GM18909 (cell line): Measurements from ENCODE around the gene OR1J2.
"Not testable (repeated sequence)": the region's sequence is repeated elsewhere in the genome, so short reads cannot be mapped to it uniquely, and the experiment has no call there.

Experiments used
- ATAC-seq: cut with Tn5 transposase; IDR thresholded peaks from one replicate; pipeline ENCODE4 v1.9.1; 2021; ENCODE audit warnings: mild to moderate bottlenecking; ENCODE audit not compliant: unreplicated experiment, poor library complexity

The OR1J2 gene

DNA sequence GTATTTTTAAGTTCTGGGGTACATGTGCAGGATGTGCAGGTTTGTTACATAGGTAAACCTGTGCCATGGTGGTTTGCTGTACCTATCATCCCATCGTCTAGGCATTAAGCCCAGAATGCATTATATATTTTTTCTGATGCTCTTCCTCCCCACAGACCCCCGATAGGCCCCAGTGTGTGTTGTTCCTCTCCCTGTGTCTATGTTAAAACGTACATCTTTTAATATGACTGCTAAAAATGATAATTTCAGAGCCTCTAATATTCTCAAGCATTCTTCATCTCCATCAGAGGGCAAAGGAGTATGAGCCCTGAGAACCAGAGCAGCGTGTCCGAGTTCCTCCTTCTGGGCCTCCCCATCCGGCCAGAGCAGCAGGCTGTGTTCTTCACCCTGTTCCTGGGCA lies at the start of gene OR1J2:
OR1J2 (plus strand) TSS at position 301 of the 400 bp plus-strand sequence; CDS start at position 301, 0 bp downstream.
- ATAC-seq: no peak

- ATAC-seq: peak; percentile 56
Measured at GRCh38 chr9:122463828-122464632, 46.6 kb upstream of the OR1J2 start.

GRCh38 chr9:122464633-122465567 lies 45.7 kb upstream of the OR1J2 start:
- ATAC-seq: peak; percentile 84

- ATAC-seq: no peak
Measured at GRCh38 chr9:122466456-122466855, 44.1 kb upstream of the OR1J2 start.

- no peak for ATAC-seq
Measured at GRCh38 chr9:122468735-122469134, 41.9 kb upstream of the OR1J2 start.

GRCh38 chr9:122474561-122474960 lies 36.0 kb upstream of the OR1J2 start:
- ATAC-seq: no peak

DNA sequence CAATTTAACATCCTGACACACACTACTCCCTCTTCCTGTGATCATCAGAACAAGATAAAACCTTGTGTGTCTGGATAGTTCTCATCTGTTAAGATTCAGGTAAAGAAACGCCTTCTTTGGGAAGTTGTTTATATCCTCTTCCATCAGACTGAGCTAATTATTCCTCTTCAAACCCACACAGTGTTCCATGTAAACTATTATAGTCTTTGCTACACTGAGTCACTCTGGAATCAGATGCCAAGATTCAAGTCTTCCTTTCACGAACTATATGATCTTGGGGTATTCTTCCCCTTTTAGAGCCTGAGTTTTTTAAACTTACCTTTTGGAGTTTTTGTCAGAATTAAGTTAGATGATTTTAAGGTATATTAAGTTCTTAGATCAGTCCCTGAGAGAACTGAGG lies 34.9 kb upstream of the OR1J2 start:
- ATAC-seq: no peak

DNA sequence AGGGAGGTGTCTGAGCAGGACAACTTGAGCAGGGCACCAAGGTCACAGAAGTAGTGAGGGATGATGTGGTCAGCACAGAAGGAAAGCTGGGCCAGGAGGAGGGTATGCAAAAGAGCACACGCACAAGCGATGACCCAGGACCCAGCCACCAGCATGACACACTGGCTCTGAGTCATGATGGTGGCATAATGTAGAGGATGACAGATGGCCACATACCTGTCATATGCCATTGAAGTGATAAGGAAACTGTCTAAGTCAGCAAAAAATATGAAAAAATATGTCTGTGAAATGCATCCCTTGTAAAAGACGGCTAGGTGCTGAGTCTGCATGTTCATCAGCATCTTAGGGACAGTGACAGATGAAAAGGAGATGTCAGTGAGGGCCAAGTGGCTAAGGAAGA lies 33.3 kb upstream of the OR1J2 start:
- ATAC-seq: no peak

DNA sequence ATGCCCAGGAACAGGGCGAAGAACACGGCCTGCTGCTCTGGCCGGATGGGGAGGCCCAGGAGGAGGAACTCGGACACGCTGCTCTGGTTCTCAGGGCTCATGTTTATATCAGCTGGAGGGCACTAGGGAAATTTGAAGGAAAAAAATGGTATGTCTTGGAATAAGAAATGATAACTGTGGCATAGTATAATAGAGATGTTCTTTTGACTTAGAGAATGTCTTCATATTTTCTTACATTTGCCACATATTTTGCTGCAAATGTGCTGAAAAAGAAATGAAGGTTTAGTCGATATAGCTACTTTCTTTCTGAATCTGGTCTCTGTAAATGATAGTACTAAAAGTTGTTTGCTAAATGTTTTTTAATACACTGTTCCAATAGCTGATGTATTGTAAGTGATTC lies 32.8 kb upstream of the OR1J2 start, which contains the start of gene OR1J1:
OR1J1 (minus strand) TSS at position 101 of the 400 bp plus-strand sequence; CDS start at position 101, 0 bp downstream.
- ATAC-seq: no peak

DNA sequence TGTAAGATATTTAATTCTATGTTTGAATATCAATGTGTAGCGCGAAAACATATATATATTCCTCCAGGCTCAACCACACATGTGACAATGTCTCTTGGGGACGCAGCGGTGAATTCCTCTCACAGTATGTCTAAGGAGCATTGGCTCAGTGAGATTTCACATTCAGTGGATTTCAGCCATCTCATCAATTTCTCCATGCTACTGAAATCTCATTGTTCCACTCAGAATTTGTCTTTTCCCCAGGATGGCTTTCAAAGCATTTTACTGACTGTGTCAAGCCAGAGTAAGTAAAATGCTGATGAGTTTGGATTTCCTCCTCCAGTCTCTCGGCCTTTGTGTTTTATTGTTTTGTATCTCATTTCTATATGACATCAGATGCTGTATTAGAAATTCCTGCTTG lies 31.5 kb upstream of the OR1J2 start:
- no peak for ATAC-seq

GRCh38 chr9:122498883-122499288 lies 11.7 kb upstream of the OR1J2 start:
- ATAC-seq: peak; percentile 55

- ATAC-seq: no peak
Measured at GRCh38 chr9:122506964-122507363, 3.6 kb upstream of the OR1J2 start.

GRCh38 chr9:122518226-122518625 lies 7.6 kb downstream of the OR1J2 start:
- no peak for ATAC-seq

GRCh38 chr9:122518841-122519240 lies 8.2 kb downstream of the OR1J2 start, which contains the start of gene OR1J4:
Gene OR1J4, plus strand, starts transcription at chr9:122519141. Its CDS starts 0 bp downstream, at chr9:122519141.
- ATAC-seq: no peak

DNA sequence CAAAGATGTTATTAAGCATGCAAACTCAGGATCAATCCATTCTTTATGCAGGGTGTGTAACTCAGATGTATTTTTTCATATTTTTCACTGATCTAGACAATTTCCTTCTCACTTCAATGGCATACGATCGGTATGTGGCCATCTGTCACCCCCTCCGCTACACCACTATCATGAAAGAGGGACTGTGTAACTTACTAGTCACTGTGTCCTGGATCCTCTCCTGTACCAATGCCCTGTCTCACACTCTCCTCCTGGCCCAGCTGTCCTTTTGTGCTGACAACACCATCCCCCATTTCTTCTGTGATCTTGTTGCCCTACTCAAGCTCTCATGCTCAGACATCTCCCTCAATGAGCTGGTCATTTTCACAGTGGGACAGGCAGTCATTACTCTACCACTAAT lies 8.8 kb downstream of the OR1J2 start:
- no peak for ATAC-seq

- ATAC-seq: no peak
Measured at GRCh38 chr9:122526602-122527001, 16.0 kb downstream of the OR1J2 start.

DNA sequence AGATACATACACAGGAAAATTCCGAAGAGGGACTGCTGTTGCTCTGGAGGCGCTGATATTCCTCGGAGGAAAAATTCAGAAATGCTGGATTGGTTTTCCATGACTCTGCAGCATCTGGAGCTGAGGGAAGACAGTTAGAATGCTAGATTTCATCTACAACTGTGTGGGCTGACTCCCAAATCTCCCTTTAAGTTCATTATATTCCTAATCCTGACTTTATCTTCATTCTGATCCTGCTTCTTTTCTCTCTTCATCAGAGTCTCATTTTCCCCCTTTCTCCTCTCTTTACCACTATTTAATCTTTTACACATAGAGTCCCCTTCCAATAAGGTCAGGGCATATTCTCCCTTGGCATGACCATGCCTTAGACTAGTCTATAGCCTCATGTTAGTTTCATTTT lies 16.6 kb downstream of the OR1J2 start, which contains the start of gene OR1N1:
OR1N1 (minus strand) TSS at position 101 of the 400 bp plus-strand sequence; CDS start at position 101, 0 bp downstream.
- ATAC-seq: no peak

DNA sequence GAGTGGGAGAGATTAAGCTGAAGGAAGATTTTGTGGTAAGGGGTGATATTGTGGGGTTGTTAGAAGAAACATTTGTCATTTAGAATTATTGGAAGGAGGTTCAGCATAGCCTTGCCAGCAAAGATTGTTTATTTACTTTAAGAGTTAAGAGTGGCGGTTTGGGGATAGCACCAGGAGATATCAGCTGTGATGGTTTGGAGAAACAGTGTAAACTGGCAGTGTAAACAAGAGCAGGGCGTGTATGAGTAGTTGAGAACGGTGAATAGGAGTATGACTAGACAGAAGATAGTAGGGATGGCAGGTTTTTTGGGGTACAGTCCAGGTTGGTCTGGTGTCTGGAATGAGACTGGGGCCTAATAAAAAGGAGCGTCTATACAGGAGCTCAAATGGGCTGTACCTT lies 20.6 kb downstream of the OR1J2 start:
- not testable (repeated sequence) for ATAC-seq

DNA sequence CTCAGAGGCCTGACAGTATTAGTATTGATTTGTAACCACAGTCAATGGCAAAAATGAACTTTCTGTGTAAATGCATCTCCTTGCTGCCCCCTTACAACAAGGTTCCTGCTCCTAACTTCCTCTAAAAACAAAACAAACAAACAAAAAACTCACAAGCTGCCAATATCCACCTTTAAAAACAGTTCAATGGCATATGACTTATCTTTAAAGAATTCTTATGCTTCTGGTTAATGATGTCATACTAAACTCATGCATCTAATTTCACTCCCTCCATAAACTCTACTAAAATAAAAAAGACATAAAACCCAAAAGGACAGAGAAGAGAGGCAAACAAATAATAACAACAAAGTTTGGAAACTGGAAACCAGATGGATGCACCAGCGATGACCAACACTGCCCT lies 25.5 kb downstream of the OR1J2 start:
- no peak for ATAC-seq

DNA sequence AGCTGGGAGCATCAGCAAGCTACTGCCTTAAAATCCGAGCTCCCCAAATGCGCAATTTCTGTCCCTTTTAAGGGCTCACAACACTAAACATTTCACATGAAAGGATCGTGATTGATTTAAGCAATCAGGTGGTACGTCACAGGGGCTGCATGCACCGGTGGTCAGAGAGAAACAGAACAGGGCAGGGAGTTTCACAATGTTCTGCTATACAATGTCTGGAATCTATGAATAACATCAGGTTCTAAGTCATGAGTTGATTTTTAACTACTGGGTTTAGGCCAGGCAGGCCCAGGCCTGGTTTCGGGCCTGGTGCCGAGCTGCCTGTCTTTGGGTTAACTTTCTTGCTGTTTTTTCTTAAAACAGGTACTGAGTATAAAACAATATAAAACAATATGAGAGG lies 26.5 kb downstream of the OR1J2 start:
- not testable (repeated sequence) for ATAC-seq

GRCh38 chr9:122538757-122539156 lies 28.2 kb downstream of the OR1J2 start:
- ATAC-seq: no peak
